Liver (tissue), 9 donors: ENCODE data around the gene TRIP13. TPM values are rescaled to one million over a fixed set of nuclear protein-coding genes. Genes with fewer than 3 reads are reported as not detected.

ENCODE experiments used
- DNase-seq: peaks from one replicate; pipeline ENCODE4 v3.0.0-alpha.2; 2017; ENCODE audit warnings: low spot score
- H3K27ac ChIP-seq, 2 donors: one replicate each; pipeline ENCODE4 v1.7.0; 2013; ENCODE audit warnings: inconsistent platforms in 2 of 2, low read length in 2 of 2, control low read depth in 1 of 2, low read depth in 1 of 2, mild to moderate bottlenecking in 1 of 2
- H3K27me3 ChIP-seq, 4 donors: one replicate each; pipeline versions ENCODE4 v1.6.1 to v1.7.0; 2013; ENCODE audit warnings: low read length in 3 of 4, inconsistent platforms in 1 of 4, mild to moderate bottlenecking in 1 of 4, moderate library complexity in 1 of 4; ENCODE audit not compliant: control insufficient read depth in 4 of 4, insufficient read depth in 4 of 4
- H3K36me3 ChIP-seq, 4 donors: one replicate each; pipeline versions ENCODE4 v1.6.1 to v1.7.0; 2013; ENCODE audit warnings: low read length in 3 of 4, mild to moderate bottlenecking in 3 of 4, low read depth in 1 of 4, moderate library complexity in 1 of 4; ENCODE audit not compliant: control insufficient read depth in 4 of 4, insufficient read depth in 3 of 4
- H3K4me1 ChIP-seq, 4 donors: one replicate each; pipeline versions ENCODE4 v1.6.1 to v1.7.0; 2013; ENCODE audit warnings: low read length in 3 of 4, mild to moderate bottlenecking in 3 of 4, moderate library complexity in 1 of 4; ENCODE audit not compliant: control insufficient read depth in 4 of 4, insufficient read depth in 4 of 4
- H3K4me3 ChIP-seq, 3 donors: one replicate each; pipeline versions ENCODE4 v1.6.1 to v1.7.0; 2013; ENCODE audit warnings: low read length in 3 of 3, control low read depth in 1 of 3, low read depth in 1 of 3, mild to moderate bottlenecking in 1 of 3
- H3K9ac ChIP-seq, 2 donors: one replicate each; pipeline ENCODE4 v1.7.0; 2013; ENCODE audit warnings: low read length in 2 of 2, mild to moderate bottlenecking in 2 of 2, moderate library complexity in 2 of 2, control low read depth in 1 of 2, low read depth in 1 of 2
- H3K9me3 ChIP-seq, 4 donors: one replicate each; pipeline versions ENCODE4 v1.6.1 to v1.7.0; 2013; ENCODE audit warnings: low read length in 3 of 4; ENCODE audit not compliant: control insufficient read depth in 4 of 4
- FOXA2 ChIP-seq: IDR thresholded peaks from 2 replicates; pipeline ENCODE4 v1.6.1; 2016; ENCODE audit warnings: antibody characterized with exemption
- GABPA ChIP-seq, 2 donors: IDR thresholded peaks in 1 of 2; conservative IDR thresholded peaks in 1 of 2; 2 replicates each; pipeline ENCODE4 v1.6.1; 2016; ENCODE audit warnings: antibody characterized with exemption in 2 of 2, mild to moderate bottlenecking in 1 of 2, moderate library complexity in 1 of 2
- HNF4A ChIP-seq, 2 donors: conservative IDR thresholded peaks; 2 replicates each; pipeline ENCODE4 v1.6.1; 2016; ENCODE audit warnings: antibody characterized with exemption in 2 of 2, mild to moderate bottlenecking in 2 of 2
- HNF4G ChIP-seq: IDR thresholded peaks from 2 replicates; pipeline ENCODE4 v1.6.1; 2016; ENCODE audit warnings: antibody characterized with exemption
- JUND ChIP-seq, 2 donors: IDR thresholded peaks; 2 replicates each; pipeline ENCODE4 v1.6.1; 2016; ENCODE audit warnings: antibody characterized with exemption in 2 of 2
- NR2F2 ChIP-seq: IDR thresholded peaks from 2 replicates; pipeline ENCODE4 v1.6.1; 2016; ENCODE audit warnings: antibody characterized with exemption
- REST ChIP-seq: IDR thresholded peaks from 2 replicates; pipeline ENCODE4 v1.6.1; 2016; ENCODE audit warnings: antibody characterized with exemption, mild to moderate bottlenecking
- RXRA ChIP-seq, 2 donors: IDR thresholded peaks; 2 replicates each; pipeline ENCODE4 v1.6.1; 2017 to 2018; ENCODE audit warnings: antibody characterized with exemption in 2 of 2, mild to moderate bottlenecking in 1 of 2
- SP1 ChIP-seq: IDR thresholded peaks from 2 replicates; pipeline ENCODE4 v1.6.1; 2018; ENCODE audit warnings: antibody characterized with exemption, mild to moderate bottlenecking
- TAF1 ChIP-seq: conservative IDR thresholded peaks from 2 replicates; pipeline ENCODE4 v1.6.1; 2016; ENCODE audit warnings: antibody characterized with exemption, mild to moderate bottlenecking
- ZBTB33 ChIP-seq: IDR thresholded peaks from 2 replicates; pipeline ENCODE4 v1.6.1; 2016; ENCODE audit warnings: antibody characterized with exemption
- WGBS: extraction: QIAGEN DNeasy Blood & Tissue Kit; methylation state at CpG from one replicate; pipeline ENCODE4 v1.1.7; 2013; 5-methylcytosine and 5-hydroxymethylcytosine counted together
- polyA plus RNA-seq, 2 donors: library from polyadenylated mRNA; stranded (reverse) in 1 of 2; unstranded in 1 of 2; fragments of 200-250 nt in 1 of 2; fragments of >200 nt in 1 of 2; fragmentation: Nextera tagmentation in 1 of 2; extraction: Ambion mirVana in 1 of 2; gene quantifications; one replicate each; pipeline versions ENCODE4 v1.2.1 to v1.2.3, GENCODE V29; 2013 to 2015
- total RNA-seq, 2 donors: library from RNA; depleted of rRNA; stranded (reverse); fragments of >200 nt; gene quantifications; one replicate each; pipeline ENCODE4 v1.2.3, GENCODE V29; 2014
- TF ChIP-seq, protein P1 (sequence below): fragments of 150-350 bp; IDR thresholded peaks from 2 replicates; pipeline ENCODE4 v1.5.1; 2017; ENCODE audit warnings: improper control_type of control experiment, low read depth, low read length; ENCODE audit not compliant: missing input control
- TF ChIP-seq, protein P2 (sequence below): IDR thresholded peaks from 2 replicates; pipeline ENCODE4 v1.6.1; 2016; ENCODE audit warnings: antibody characterized with exemption
- donor health status: healthy.
- donor health status: healthy.
- donor health status: healthy.
- donor health status: healthy.
- donor health status: healthy.

TRIP13 gene
- total and polyA plus RNA-seq, 4 donors = 0.42 to 12.4 (median 0.84) TPM

DNA sequence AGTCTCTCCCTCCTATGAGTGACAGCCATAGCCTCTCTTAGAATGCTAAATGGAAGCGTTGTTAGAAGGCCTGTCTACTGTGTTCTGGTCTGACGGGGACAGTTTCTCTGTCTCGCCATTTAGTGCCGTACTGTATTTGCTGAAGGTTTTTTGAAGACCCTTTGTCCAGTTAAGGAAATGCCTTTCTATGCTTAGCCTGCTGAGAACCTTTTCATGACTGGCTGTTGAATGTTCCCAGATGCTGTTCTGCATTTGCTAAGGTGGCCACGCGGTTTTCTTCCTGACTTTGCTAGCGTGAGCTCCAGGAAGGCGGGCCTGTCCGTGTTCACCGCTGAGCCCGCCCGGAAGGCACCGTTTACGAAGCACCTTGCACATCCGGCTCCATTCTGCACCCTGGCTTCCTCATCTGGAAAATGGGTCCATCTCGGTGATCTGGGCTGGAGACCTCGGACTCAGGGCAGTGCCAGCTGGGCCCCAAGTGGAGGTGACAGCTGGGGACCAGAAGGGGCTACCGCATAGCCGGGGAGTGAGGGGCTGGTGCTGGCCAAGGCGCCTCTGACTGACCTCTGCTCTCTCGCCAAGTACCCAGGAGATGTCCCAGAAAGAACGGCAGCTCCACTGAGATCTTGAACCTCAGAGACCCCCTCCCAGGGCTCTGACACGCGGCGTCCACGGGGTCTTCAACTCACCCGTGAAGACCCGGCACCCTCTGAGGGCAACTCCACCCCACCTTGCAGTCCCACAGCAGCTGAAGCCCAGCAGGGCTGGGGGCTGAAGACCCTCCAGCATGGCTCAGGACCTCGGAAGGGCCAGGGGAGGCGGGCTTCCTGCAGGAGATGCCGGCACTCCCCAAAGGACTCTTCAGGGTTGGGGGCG lies 63.4 kb downstream of the TRIP13 start:
- no peak for DNase-seq
- H3K9ac ChIP-seq = no peak overlapping the region
- no peak for TF ChIP-seq ZBTB33
- TF ChIP-seq NR2F2 = no peak
- no peak for TF ChIP-seq GABPA (IDR thresholded peaks at IDR 0.05 in 1 of 2, conservative IDR thresholded peaks at IDR 0.05 in 1 of 2)
- H3K27me3 ChIP-seq = peaks cover 0 to 2% (median 0%) of the 10 kb centered on the region in 4 donors
- H3K36me3 ChIP-seq = no peaks in the 10 kb centered on the region
- 89% methylated on average over 32 of the region's 32 CpGs for WGBS
- peak overlapping the region in 1 of 2 donors; percentile 89 for H3K27ac ChIP-seq
- peaks cover 0 to 19% (median 10%) of the 10 kb centered on the region in 4 donors for H3K4me1 ChIP-seq
- H3K9me3 ChIP-seq = no peaks in the 10 kb centered on the region
- no peak overlapping the region for H3K4me3 ChIP-seq

- 52% methylated on average over 26 of the region's 26 CpGs for WGBS
- Histone ChIP-seq H3K9me3 (no peaks in the 10 kb centered on the region), H3K36me3 (no peaks in the 10 kb centered on the region), H3K9ac (no peak overlapping the region), H3K27me3 (peaks cover 0 to 2% (median 0%) of the 10 kb centered on the region in 4 donors), H3K4me1 (peaks cover 0 to 19% (median 10%) of the 10 kb centered on the region in 4 donors), H3K4me3 (no peak overlapping the region), H3K27ac (peak overlapping the region; percentile 54 to 89)
- no peak for DNase-seq
- TF ChIP-seq TAF1 (no peak), JUND (IDR thresholded peaks at IDR 0.05) (no peak), RXRA (IDR thresholded peaks at IDR 0.05) (peak in 1 of 2 donors; percentile 37), SP1 (peak; percentile 33)
- TF ChIP-seq, protein P1, sequence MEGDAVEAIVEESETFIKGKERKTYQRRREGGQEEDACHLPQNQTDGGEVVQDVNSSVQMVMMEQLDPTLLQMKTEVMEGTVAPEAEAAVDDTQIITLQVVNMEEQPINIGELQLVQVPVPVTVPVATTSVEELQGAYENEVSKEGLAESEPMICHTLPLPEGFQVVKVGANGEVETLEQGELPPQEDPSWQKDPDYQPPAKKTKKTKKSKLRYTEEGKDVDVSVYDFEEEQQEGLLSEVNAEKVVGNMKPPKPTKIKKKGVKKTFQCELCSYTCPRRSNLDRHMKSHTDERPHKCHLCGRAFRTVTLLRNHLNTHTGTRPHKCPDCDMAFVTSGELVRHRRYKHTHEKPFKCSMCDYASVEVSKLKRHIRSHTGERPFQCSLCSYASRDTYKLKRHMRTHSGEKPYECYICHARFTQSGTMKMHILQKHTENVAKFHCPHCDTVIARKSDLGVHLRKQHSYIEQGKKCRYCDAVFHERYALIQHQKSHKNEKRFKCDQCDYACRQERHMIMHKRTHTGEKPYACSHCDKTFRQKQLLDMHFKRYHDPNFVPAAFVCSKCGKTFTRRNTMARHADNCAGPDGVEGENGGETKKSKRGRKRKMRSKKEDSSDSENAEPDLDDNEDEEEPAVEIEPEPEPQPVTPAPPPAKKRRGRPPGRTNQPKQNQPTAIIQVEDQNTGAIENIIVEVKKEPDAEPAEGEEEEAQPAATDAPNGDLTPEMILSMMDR = peak; percentile 7
Measured at GRCh38 chr5:956941-957747, 64.5 kb downstream of the TRIP13 start.

DNA sequence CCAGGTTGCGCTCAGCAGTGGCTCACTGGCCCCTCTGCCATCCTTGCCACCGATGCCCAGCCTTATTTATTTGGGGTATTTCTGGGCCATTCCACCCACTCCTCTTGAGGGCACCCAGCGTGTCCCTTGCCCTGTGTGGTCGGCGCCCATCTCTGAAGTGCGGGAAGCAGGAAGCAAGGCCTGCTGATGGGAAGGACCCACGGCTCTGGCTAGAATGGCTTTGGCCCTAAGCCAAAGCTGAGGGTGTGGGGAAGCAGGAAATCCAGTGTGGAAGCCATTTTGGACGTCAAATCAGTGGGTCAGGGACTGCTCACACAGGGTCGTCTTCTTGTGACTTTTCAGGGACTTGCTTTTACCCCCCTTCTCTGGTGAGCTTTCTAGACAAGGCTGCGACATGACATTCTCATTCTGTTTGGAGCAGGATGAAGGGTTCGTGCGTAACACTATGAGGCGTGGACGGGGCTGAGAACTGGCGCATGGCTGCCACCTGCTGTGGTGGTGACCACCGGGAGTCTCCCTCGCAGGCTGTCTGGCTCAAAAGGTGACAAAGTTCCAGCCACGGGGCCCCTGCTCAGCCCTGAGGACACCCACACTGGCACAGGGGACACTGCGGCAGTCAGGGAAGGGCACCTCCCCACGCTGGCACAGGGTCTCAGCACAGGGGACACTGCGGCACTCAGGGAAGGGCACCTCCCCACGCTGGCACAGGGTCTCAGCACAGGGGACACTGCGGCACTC lies 65.2 kb downstream of the TRIP13 start:
- 70% methylated on average over 23 of the region's 23 CpGs for WGBS
- Histone ChIP-seq H3K9ac (peak overlapping the region in 1 of 2 donors; percentile 4), H3K9me3 (no peaks in the 10 kb centered on the region), H3K27me3 (no peaks in the 10 kb centered on the region), H3K27ac (peak overlapping the region; percentile 54 to 89), H3K4me3 (no peak overlapping the region), H3K36me3 (no peaks in the 10 kb centered on the region), H3K4me1 (peaks cover 0 to 19% (median 10%) of the 10 kb centered on the region in 4 donors)
- no peak for DNase-seq
- TF ChIP-seq, protein P2, sequence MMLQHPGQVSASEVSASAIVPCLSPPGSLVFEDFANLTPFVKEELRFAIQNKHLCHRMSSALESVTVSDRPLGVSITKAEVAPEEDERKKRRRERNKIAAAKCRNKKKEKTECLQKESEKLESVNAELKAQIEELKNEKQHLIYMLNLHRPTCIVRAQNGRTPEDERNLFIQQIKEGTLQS = no peak
- TF ChIP-seq HNF4A (conservative IDR thresholded peaks at IDR 0.05) = no peak
- TF ChIP-seq, protein P1 = no peak
- no peak for TF ChIP-seq FOXA2
- TF ChIP-seq NR2F2 = no peak
- TF ChIP-seq REST = no peak
- no peak for TF ChIP-seq RXRA (IDR thresholded peaks at IDR 0.05)
- TF ChIP-seq HNF4G = no peak
